Neural progenitor cell (in vitro differentiated cells): ENCODE data around the gene OPHN1.
"Not testable (repeated sequence)": the region's sequence is repeated elsewhere in the genome, so short reads cannot be mapped to it uniquely, and the experiment has no call there.

Experiments used
- EZH2 ChIP-seq: fragments of 200-600 bp; sonication (generic); IDR thresholded peaks from 2 replicates; pipeline ENCODE4 v1.6.1; 2017; ENCODE audit warnings: antibody characterized with exemption, mild to moderate bottlenecking, moderate library complexity
- EZH2phosphoT487 ChIP-seq: fragments of 200-600 bp; sonication (generic); IDR thresholded peaks from 2 replicates; pipeline ENCODE4 v1.6.1; 2017; ENCODE audit warnings: antibody characterized with exemption
- TF ChIP-seq, protein P1 (sequence below): fragments of 200-600 bp; sonication (generic); IDR thresholded peaks from 2 replicates; pipeline ENCODE4 v1.5.1; 2017; ENCODE audit warnings: antibody characterized with exemption, mild to moderate bottlenecking

DNA sequence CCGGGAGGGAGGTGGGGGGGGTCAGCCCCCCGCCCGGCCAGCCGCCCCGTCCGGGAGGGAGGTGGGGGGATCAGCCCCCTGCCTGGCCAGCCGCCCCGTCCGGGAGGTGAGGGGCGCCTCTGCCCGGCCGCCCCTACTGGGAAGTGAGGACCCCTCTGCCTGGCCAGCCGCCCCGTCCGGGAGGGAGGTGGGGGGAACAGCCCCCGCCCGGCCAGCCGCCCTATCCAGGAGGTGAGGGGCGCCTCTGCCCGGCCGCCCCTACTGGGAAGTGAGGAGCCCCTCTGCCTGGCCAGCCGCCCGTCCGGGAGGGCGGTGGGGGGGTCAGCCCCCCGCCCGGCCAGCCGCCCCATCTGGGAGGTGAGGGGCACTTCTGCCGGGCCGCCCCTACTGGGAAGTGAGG lies 106.5 kb downstream of the OPHN1 start:
- TF ChIP-seq, protein P1, sequence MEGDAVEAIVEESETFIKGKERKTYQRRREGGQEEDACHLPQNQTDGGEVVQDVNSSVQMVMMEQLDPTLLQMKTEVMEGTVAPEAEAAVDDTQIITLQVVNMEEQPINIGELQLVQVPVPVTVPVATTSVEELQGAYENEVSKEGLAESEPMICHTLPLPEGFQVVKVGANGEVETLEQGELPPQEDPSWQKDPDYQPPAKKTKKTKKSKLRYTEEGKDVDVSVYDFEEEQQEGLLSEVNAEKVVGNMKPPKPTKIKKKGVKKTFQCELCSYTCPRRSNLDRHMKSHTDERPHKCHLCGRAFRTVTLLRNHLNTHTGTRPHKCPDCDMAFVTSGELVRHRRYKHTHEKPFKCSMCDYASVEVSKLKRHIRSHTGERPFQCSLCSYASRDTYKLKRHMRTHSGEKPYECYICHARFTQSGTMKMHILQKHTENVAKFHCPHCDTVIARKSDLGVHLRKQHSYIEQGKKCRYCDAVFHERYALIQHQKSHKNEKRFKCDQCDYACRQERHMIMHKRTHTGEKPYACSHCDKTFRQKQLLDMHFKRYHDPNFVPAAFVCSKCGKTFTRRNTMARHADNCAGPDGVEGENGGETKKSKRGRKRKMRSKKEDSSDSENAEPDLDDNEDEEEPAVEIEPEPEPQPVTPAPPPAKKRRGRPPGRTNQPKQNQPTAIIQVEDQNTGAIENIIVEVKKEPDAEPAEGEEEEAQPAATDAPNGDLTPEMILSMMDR = not testable (repeated sequence)
- not testable (repeated sequence) for TF ChIP-seq EZH2phosphoT487, EZH2
